ENCODE results near the gene DAP.

DAP gene

DNA sequence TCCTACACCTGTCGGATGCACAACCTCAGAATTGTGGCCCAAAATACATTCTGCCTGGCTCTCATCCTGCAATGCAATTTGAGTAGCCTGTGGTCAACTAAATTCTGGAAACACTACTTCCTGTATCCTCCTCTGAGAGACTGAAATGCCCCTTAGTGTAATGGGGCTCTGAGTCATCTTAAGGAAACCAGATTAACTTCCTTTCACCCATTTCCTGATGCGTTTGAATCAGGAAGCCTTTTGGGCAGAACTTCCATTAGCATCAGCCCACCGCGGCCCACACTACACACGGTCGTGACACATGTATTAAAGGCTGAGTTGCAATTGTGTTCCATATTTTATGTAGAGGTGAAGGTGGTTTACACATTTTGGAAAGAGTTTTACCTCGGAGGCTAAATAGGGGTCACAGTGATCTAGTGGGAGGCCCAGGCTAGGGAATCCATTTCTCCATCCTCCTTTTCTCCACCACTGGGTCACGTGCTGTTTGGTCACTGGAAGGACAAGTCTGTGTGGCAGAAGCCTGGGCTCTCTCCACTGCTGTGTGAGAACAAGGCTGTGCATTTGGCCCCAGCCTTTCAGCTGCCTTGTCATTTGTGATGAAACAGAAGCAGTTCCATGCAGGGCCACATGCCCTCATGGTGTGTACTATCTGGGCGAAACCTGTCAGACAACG, 55.9 kb downstream of the DAP start:
- POLR2A ChIA-PET = no interaction called here
- DNase-seq (ENCODE audit: extremely low spot score) = no peak
- TF ChIP-seq, protein P1, sequence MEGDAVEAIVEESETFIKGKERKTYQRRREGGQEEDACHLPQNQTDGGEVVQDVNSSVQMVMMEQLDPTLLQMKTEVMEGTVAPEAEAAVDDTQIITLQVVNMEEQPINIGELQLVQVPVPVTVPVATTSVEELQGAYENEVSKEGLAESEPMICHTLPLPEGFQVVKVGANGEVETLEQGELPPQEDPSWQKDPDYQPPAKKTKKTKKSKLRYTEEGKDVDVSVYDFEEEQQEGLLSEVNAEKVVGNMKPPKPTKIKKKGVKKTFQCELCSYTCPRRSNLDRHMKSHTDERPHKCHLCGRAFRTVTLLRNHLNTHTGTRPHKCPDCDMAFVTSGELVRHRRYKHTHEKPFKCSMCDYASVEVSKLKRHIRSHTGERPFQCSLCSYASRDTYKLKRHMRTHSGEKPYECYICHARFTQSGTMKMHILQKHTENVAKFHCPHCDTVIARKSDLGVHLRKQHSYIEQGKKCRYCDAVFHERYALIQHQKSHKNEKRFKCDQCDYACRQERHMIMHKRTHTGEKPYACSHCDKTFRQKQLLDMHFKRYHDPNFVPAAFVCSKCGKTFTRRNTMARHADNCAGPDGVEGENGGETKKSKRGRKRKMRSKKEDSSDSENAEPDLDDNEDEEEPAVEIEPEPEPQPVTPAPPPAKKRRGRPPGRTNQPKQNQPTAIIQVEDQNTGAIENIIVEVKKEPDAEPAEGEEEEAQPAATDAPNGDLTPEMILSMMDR (IDR thresholded peaks at IDR 0.05; ENCODE audit: control extremely low read depth, extremely low read depth, low read depth, missing control alignments) = no peak
- CTCF ChIA-PET = interaction anchor here (1.6 to 7.0 kb wide), 2 partner anchors 13 to 33 kb away, joined by 4 to 57 read pairs; no protein-coding TSS in a partner anchor

DNA sequence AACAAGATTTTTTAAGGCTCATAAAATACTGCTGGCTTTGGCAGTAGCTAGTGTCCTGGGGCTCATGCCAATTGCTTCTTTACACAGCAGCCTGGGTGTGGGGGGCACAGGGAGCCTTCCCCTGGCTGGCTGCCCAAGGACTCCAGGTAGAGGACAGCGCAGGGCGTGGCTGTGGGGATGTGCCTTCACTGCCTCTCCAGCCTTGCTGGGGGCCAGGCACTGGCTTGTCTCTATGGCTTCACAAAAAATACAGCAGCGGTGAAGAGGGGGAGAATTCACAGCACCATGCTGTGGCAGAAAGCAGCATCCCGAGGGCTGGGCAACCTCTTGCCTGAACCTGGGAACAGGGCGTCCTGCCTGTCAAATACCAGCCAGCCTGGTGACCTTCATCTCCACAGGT, 57.4 kb downstream of the DAP start:
- POLR2A ChIA-PET = no interaction called here
- TF ChIP-seq, protein P1 (IDR thresholded peaks at IDR 0.05; ENCODE audit: control extremely low read depth, extremely low read depth, low read depth, missing control alignments) = no peak
- DNase-seq (ENCODE audit: extremely low spot score) = no peak
- CTCF ChIA-PET = interaction anchor here (1.4 to 7.0 kb wide), 12 partner anchors 12 to 251 kb away, joined by 3 to 57 read pairs (median 7); no protein-coding TSS in a partner anchor

DNA sequence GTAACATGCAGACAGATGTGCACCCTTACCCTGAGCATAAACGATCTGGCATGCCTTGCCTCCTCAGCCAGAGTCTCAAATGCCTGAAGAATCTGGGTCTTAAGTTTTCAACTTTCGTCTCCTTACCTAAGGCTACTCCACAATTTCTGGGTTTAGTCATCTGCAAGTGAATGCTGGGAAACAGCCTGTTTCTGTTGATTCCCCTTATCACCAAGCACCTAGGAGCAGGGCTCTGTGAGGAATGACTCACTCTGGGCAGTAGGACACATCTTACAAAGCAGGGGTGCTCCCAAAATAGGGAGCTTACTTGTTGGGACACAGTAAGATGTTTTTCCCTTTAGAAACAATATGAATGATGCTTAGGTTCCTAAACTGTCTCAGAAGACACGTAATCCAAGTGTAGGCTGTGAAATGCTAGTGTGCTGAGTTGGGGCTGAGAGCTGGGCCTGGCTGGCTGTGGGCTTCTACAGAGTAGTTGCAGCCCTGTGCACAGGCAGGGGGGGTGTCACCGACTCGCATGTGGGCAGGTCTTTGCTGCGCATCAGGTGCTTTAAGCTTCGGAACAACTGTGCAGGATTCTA, 58.0 kb downstream of the DAP start:
- TF ChIP-seq, protein P1 (IDR thresholded peaks at IDR 0.05; ENCODE audit: control extremely low read depth, extremely low read depth, low read depth, missing control alignments) = no peak
- CTCF ChIA-PET = interaction anchor here (0.7 to 7.0 kb wide), 26 partner anchors 8 to 255 kb away, joined by 3 to 57 read pairs (median 5); no protein-coding TSS in a partner anchor
- POLR2A ChIA-PET = interaction anchor here (1.3 kb wide), 1 partner anchor 58 kb away, joined by 3 read pairs; the partner anchor contains the start of gene DAP
- DNase-seq (ENCODE audit: extremely low spot score) = no peak

DNA sequence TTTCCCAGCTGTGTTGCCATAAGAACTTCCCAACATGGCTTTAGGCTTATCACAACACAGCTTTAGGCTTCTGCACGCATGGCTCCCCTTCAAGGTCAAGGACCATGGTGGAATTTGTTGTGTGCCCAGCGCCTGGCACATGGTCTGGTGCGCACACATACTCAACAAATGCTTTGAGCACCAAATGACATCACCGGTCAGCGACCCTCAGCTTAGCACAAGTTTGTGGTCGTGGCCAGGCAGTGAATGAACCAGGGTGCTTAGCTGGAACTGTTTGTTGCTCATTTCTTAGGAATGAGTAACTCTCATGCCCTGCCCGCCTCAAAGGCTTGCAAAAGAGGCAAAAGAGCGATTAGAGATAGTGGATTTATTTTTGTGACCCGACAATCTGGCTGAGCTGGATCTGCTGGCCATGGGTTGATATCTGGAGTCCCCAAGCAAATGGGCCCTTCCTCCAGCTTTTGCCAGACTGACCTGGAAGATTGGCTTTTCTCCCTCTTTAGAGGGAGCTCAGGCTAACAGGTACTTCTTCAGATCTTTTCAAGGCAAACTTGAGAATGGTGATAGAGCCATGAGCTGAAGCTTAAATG, 58.9 kb downstream of the DAP start:
- CTCF ChIA-PET = interaction anchor here (0.6 to 7.0 kb wide), 27 partner anchors 10 to 425 kb away, joined by 3 to 57 read pairs (median 5); no protein-coding TSS in a partner anchor
- TF ChIP-seq, protein P1 (IDR thresholded peaks at IDR 0.05; ENCODE audit: control extremely low read depth, extremely low read depth, low read depth, missing control alignments) = no peak
- DNase-seq (ENCODE audit: extremely low spot score) = no peak
- POLR2A ChIA-PET = interaction anchor here (1.3 kb wide), 1 partner anchor 59 kb away, joined by 3 read pairs; the partner anchor contains the start of gene DAP

DNA sequence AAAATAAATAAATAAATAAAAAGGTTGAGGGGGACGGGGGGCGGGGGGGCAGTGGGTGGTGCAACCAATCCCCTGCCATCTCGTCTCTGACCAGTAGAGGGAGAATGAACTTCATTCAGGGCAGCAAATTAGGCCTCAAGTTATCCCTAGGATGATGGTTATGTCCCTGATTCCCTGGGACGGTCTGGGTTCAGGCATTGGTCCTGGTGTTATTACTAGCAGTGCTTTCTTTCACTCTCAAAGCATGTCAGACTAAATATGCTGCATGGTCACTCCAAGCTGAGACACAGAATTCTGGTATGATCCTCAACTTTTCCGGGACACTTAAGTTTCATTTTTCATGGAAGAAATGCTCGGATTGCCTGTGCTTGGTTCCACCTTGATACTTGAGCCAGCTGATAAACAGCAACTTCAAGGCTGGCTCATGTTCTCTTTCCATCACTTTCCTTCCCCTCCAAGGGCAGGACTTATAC, 59.4 kb downstream of the DAP start:
- ChIA-PET CTCF (interaction anchor here (0.6 to 7.0 kb wide), 26 partner anchors 10 to 424 kb away, joined by 3 to 57 read pairs (median 5); no protein-coding TSS in a partner anchor), POLR2A (no interaction called here)
- DNase-seq (ENCODE audit: extremely low spot score) = no peak
- TF ChIP-seq, protein P1 (IDR thresholded peaks at IDR 0.05; ENCODE audit: control extremely low read depth, extremely low read depth, low read depth, missing control alignments) = peak; percentile 43

DNA sequence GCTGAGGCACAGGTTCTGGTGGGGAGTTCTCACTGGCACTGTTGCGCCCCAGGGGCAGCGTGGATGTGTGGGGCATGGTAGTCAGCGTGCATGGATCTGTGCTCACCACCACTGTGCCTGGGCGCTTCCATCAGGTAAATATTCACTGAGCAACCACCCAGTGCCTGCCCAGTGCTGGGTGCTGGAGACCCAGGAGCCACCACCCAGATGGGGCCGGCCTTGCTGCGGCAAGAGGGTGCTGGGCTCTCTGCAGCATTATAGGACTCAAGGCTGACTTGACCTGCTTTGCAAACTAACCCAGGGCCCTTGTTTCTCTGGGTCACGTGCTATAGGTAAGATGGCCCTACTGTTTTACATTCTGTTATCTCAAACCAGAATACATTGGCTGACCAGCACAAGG, 60.5 kb downstream of the DAP start:
- CTCF ChIA-PET = interaction anchor here (0.7 to 7.0 kb wide), 8 partner anchors 9 to 248 kb away, joined by 3 to 57 read pairs (median 9); no protein-coding TSS in a partner anchor
- DNase-seq (ENCODE audit: extremely low spot score) = no peak
- TF ChIP-seq, protein P1 (IDR thresholded peaks at IDR 0.05; ENCODE audit: control extremely low read depth, extremely low read depth, low read depth, missing control alignments) = no peak
- POLR2A ChIA-PET = interaction anchor here (0.7 kb wide), 1 partner anchor 172 kb away, joined by 4 read pairs; no protein-coding TSS in a partner anchor
